Activated CD4-positive, alpha-beta T cell treated with anti-CD3 and anti-CD28 coated beads, Interleukin-2, amount 50 U/mL, for 24 hours (primary cell): ENCODE measurements around the gene TMEM52B.
"Not testable (repeated sequence)": the region's sequence is repeated elsewhere in the genome, so short reads cannot be mapped to it uniquely, and the experiment has no call there.

Experiments
- DNase-seq, 2 donors: peaks; one replicate each; pipeline ENCODE4 v3.0.0-alpha.2; 2020; ENCODE audit warnings: low read depth in 1 of 2, low spot score in 1 of 2

TMEM52B gene

GRCh38 chr12:10211101-10211939 lies 32.5 kb downstream of the TMEM52B start:
- no peak for DNase-seq

GRCh38 chr12:10211940-10212738 lies 33.3 kb downstream of the TMEM52B start:
- DNase-seq = peak; percentile 64 to 79

- peak; percentile 57 to 63 for DNase-seq
These were observed 33.9 kb downstream of the TMEM52B start, which contains the start of gene GABARAPL1 for GRCh38 chr12:10212739-10213131. GABARAPL1 (plus strand) TSS chr12:10212877; CDS start chr12:10213130, 253 bp downstream.

GRCh38 chr12:10213168-10214135 lies 34.6 kb downstream of the TMEM52B start:
- DNase-seq = peak; percentile 49 to 63

GRCh38 chr12:10214136-10214894 lies 35.5 kb downstream of the TMEM52B start:
- no peak for DNase-seq

- no peak for DNase-seq
These were observed 36.0 kb downstream of the TMEM52B start for GRCh38 chr12:10214895-10215267.

GRCh38 chr12:10215436-10215835 lies 36.6 kb downstream of the TMEM52B start:
- DNase-seq = no peak

GRCh38 chr12:10215946-10216345 lies 37.1 kb downstream of the TMEM52B start:
- DNase-seq = not testable (repeated sequence)

- no peak for DNase-seq
These were observed 39.2 kb downstream of the TMEM52B start for GRCh38 chr12:10218021-10218420.

GRCh38 chr12:10220398-10221077 lies 41.7 kb downstream of the TMEM52B start:
- DNase-seq = no peak

GRCh38 chr12:10221846-10222245 lies 43.0 kb downstream of the TMEM52B start:
- DNase-seq = no peak

- DNase-seq = no peak
These were observed 44.4 kb downstream of the TMEM52B start for GRCh38 chr12:10223208-10223607.

- DNase-seq = not testable (repeated sequence)
These were observed 46.6 kb downstream of the TMEM52B start for GRCh38 chr12:10225426-10225825.

GRCh38 chr12:10226086-10226485 lies 47.3 kb downstream of the TMEM52B start:
- no peak for DNase-seq

GRCh38 chr12:10226731-10227130 lies 47.9 kb downstream of the TMEM52B start:
- DNase-seq = no peak

GRCh38 chr12:10227648-10228047 lies 48.8 kb downstream of the TMEM52B start:
- DNase-seq = no peak

GRCh38 chr12:10234562-10234961 lies 55.7 kb downstream of the TMEM52B start:
- DNase-seq = no peak

- DNase-seq = peak in 1 of 2 donors; percentile 25
These were observed 57.2 kb downstream of the TMEM52B start for GRCh38 chr12:10235761-10236631.

- DNase-seq = no peak
These were observed 57.9 kb downstream of the TMEM52B start for GRCh38 chr12:10236720-10237119.
